ENCODE results near the gene ZFHX3. TPM values are rescaled to one million over a fixed set of nuclear protein-coding genes. Genes with fewer than 3 reads are reported as not detected.
"Not testable (repeated sequence)": the region's sequence is repeated elsewhere in the genome, so short reads cannot be mapped to it uniquely, and the experiment has no call there.

ZFHX3 gene
- total and polyA plus RNA-seq, 10 donors: 0.47 to 18.5 (median 11.1) TPM

DNA sequence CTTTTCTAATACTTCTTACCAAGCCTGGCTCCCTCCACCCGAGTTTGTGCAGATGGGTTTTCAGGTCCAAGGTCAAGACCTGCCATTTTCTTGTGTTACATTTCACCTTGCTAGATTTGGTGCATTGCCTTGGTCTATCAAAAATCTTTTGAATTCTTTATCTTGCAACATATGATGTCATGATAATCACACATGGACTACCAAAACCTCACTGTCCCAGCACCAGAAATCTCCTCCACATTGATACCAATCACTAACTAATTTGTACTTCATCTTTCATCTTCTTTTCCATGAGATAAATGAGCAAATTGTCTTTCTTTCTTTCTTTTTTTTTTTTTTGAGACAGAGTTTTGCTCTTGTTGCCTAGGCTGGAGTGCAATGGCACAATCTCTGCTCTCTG is 33.0 kb upstream of the ZFHX3 start:
- Histone ChIP-seq H3K4me1 (peaks cover 0 to 3% (median 0%) of the 10 kb centered on the region in 6 donors), H3K27me3 (replicated peaks in 1 of 7) (peaks cover 0 to 9% (median 0%) of the 10 kb centered on the region in 7 donors), H3K4me3 (no peak overlapping the region), H3K27ac (no peak overlapping the region), H3K36me3 (no peaks in the 10 kb centered on the region), H3K9me3 (peaks cover 0 to 5% (median 0%) of the 10 kb centered on the region in 8 donors)
- 59 to 88% (median 72%) methylated on average over 1 of the region's 1 CpG for WGBS, 5 donors
- intact Hi-C loops (cut with DNase I; ENCODE audit: low total_unique reads): no loop called here
- TF ChIP-seq, protein P1, sequence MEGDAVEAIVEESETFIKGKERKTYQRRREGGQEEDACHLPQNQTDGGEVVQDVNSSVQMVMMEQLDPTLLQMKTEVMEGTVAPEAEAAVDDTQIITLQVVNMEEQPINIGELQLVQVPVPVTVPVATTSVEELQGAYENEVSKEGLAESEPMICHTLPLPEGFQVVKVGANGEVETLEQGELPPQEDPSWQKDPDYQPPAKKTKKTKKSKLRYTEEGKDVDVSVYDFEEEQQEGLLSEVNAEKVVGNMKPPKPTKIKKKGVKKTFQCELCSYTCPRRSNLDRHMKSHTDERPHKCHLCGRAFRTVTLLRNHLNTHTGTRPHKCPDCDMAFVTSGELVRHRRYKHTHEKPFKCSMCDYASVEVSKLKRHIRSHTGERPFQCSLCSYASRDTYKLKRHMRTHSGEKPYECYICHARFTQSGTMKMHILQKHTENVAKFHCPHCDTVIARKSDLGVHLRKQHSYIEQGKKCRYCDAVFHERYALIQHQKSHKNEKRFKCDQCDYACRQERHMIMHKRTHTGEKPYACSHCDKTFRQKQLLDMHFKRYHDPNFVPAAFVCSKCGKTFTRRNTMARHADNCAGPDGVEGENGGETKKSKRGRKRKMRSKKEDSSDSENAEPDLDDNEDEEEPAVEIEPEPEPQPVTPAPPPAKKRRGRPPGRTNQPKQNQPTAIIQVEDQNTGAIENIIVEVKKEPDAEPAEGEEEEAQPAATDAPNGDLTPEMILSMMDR (IDR thresholded peaks at IDR 0.05 in 8 of 11, conservative IDR thresholded peaks at IDR 0.05 in 3 of 11): no peak
- TF ChIP-seq POLR2AphosphoS5 (IDR thresholded peaks at IDR 0.05) (no peak), POLR2A (IDR thresholded peaks at IDR 0.05) (no peak)
- DNase-seq: no peak

DNA sequence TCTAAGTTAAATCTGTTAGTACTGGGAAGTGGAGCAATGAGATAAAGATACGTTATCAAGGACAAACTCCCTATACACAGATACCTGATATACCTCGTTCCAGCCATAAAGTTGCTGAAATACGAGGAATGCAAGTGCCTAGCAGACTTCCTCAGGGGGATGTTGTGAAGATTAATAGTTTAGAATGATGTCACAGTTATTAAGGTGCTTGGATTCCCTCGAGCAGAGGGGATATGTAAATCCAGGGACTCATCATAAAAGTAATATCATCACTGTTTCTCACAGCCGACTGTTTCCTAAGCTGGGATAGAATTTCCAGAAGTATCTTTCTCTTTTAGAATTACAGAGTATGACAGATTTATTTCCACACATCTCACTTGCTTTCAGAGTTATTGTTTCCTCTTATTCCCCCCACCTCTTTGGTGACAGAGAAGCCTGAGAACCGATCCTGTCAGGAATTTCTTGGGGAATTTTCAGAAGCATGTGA is 28.4 kb upstream of the ZFHX3 start:
- Histone ChIP-seq H3K4me3 (no peak overlapping the region), H3K36me3 (no peaks in the 10 kb centered on the region), H3K27ac (no peak overlapping the region), H3K9me3 (no peaks in the 10 kb centered on the region), H3K27me3 (replicated peaks in 1 of 7) (peaks cover 0 to 20% (median 4%) of the 10 kb centered on the region in 7 donors), H3K4me1 (peaks cover 0 to 7% (median 3%) of the 10 kb centered on the region in 6 donors)
- WGBS, 5 donors: 48 to 70% (median 57%) methylated on average over 6 of the region's 6 CpGs
- TF ChIP-seq, protein P1 (IDR thresholded peaks at IDR 0.05 in 8 of 11, conservative IDR thresholded peaks at IDR 0.05 in 3 of 11): no peak
- TF ChIP-seq POLR2A (IDR thresholded peaks at IDR 0.05): no peak
- TF ChIP-seq POLR2AphosphoS5 (IDR thresholded peaks at IDR 0.05): no peak
- intact Hi-C loops (cut with DNase I; ENCODE audit: low total_unique reads): no loop called here
- no peak for DNase-seq

DNA sequence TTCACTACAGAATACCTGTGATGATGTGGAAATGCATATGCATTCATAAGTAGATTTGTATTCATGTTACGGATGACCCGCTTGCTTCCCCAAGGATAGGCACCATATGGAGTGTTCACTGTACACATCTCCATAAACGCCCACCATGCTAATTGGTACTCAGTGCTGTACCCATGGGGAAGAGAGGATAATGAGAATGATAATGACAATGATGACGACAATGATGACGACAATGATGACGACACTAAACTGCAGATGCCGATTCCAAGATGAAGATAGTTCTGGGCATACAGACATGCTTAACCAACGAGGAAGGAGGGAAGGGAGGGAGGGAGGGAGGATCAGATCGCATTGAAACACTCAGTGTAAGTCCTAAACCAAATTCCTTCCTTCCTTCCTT is 26.5 kb upstream of the ZFHX3 start:
- Histone ChIP-seq H3K4me1 (peaks cover 0 to 25% (median 10%) of the 10 kb centered on the region in 6 donors), H3K27ac (no peak overlapping the region), H3K36me3 (no peaks in the 10 kb centered on the region), H3K9me3 (no peaks in the 10 kb centered on the region), H3K27me3 (replicated peaks in 1 of 7) (peaks cover 0 to 39% (median 5%) of the 10 kb centered on the region in 7 donors), H3K4me3 (no peak overlapping the region)
- 80 to 89% (median 85%) methylated on average over 9 of the region's 9 CpGs for WGBS, 5 donors
- TF ChIP-seq POLR2AphosphoS5 (IDR thresholded peaks at IDR 0.05): no peak
- TF ChIP-seq, protein P1 (IDR thresholded peaks at IDR 0.05 in 8 of 11, conservative IDR thresholded peaks at IDR 0.05 in 3 of 11): no peak
- no peak for TF ChIP-seq POLR2A (IDR thresholded peaks at IDR 0.05)
- DNase-seq: no peak
- intact Hi-C loops (cut with DNase I; ENCODE audit: low total_unique reads): no loop called here

DNA sequence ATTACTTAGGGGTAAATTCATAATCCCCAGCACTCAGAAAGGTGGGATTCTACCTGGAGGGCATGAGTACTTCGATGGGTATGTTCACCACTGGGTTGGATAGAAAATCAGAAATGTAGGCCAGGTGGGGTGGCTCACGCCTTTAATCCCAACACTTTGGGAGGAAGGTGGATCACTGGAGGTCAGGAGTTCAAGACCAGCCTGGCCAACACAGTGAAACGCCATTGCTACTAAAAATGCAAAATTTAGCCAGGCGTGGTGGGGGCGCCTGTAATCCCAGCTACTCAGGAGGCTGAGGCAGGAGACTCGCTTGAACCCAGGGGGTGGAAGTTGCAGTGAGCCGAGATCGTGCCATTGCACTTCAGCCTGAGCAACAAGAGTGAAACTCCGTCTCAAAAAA is 24.1 kb upstream of the ZFHX3 start:
- Histone ChIP-seq H3K4me1 (peaks cover 0 to 46% (median 18%) of the 10 kb centered on the region in 6 donors), H3K27me3 (replicated peaks in 1 of 7) (peaks cover 0 to 53% (median 11%) of the 10 kb centered on the region in 7 donors)
- H3K4me3 ChIP-seq; H3K27ac ChIP-seq; H3K9me3 ChIP-seq; DNase-seq; H3K36me3 ChIP-seq; intact Hi-C loops (cut with DNase I; ENCODE audit: low total_unique reads): not testable (repeated sequence)
- WGBS, 5 donors: 88 to 94% (median 91%) methylated on average over 9 of the region's 9 CpGs
